BLaER1 (cell line): ENCODE results near the gene PCK1.

Experiments used
- H3K27ac ChIP-seq: shearing (Covaris generic); formaldehyde crosslinking; 2 replicates; pipeline ENCODE4 v1.8.1; 2022
- H3K27me3 ChIP-seq: shearing (Covaris generic); formaldehyde crosslinking; 2 replicates; pipeline ENCODE4 v1.8.1; 2022
- H3K36me3 ChIP-seq: shearing (Covaris generic); formaldehyde crosslinking; 2 replicates; pipeline ENCODE4 v1.8.1; 2022
- H3K4me1 ChIP-seq: shearing (Covaris generic); formaldehyde crosslinking; 2 replicates; pipeline ENCODE4 v1.8.1; 2022
- H3K4me2 ChIP-seq: shearing (Covaris generic); formaldehyde crosslinking; 2 replicates; pipeline ENCODE4 v1.8.1; 2022
- H3K4me3 ChIP-seq: shearing (Covaris generic); formaldehyde crosslinking; 2 replicates; pipeline ENCODE4 v1.8.1; 2022
- H3K9ac ChIP-seq: shearing (Covaris generic); formaldehyde crosslinking; 2 replicates; pipeline ENCODE4 v1.8.1; 2022
- H3K9me3 ChIP-seq: shearing (Covaris generic); formaldehyde crosslinking; 2 replicates; pipeline ENCODE4 v1.8.1; 2022
- H4K20me1 ChIP-seq: shearing (Covaris generic); formaldehyde crosslinking; 2 replicates; pipeline ENCODE4 v1.8.1; 2022
- Cebpa-rat ChIP-seq: shearing (Covaris generic); IDR thresholded peaks from 2 replicates; pipeline ENCODE4 v1.8.1; 2022

The PCK1 gene

GRCh38 chr20:57567471-57568079, 6.7 kb downstream of the PCK1 start:
- H3K4me2 ChIP-seq: no peak overlapping the region
- H3K27me3 ChIP-seq: no peaks in the 10 kb centered on the region
- H3K9me3 ChIP-seq: no peaks in the 10 kb centered on the region
- H3K9ac ChIP-seq: no peak overlapping the region
- no peaks in the 10 kb centered on the region for H3K36me3 ChIP-seq
- H3K4me3 ChIP-seq: no peak overlapping the region
- no peaks in the 10 kb centered on the region for H3K4me1 ChIP-seq
- no peak overlapping the region for H3K27ac ChIP-seq
- no peak for TF ChIP-seq Cebpa-rat
- no peaks in the 10 kb centered on the region for H4K20me1 ChIP-seq

DNA sequence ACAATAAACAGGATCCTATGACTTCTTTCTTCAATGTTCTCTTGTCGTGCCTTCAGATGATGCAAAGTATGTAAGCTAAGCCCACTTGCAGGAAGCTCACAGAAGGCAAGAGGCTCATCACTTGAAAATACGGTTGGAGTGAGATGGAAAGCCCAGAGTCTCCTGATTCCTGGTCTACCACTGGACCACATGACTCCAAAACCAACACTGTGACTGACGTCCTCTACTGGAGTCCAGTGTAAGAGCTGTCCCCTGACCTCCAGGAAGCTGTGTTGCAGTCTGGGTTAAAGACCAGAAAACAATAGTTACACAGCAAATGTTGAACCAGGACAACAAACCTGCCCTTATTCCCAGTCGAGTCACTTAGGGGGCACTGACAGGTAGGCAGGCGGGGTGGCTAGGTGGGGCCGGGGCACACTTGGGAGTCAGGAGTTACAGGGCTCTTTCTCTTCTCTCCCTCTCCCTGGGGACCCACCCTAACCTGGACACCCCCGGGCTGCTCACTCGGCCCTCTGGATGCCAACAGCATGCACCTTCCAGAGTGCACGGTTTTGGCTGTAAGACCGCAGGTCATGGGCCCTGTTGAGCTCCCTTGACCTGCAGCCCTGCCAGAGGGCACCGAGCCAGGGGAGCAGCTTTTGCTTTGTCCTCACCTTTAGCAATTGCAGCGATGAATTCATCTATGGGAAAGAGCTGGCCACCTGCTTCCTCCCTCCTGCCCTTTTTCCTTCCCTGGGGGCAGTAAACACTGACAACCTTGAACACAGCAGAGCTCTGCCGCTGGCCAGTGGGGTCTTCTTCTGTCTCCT, 7.4 kb downstream of the PCK1 start:
- Histone ChIP-seq H3K27ac (no peak overlapping the region), H3K9me3 (no peaks in the 10 kb centered on the region), H3K27me3 (no peaks in the 10 kb centered on the region), H3K4me2 (no peak overlapping the region), H3K36me3 (no peaks in the 10 kb centered on the region), H3K4me3 (no peak overlapping the region), H4K20me1 (no peaks in the 10 kb centered on the region), H3K4me1 (peaks cover 4% of the 10 kb centered on the region), H3K9ac (no peak overlapping the region)
- no peak for TF ChIP-seq Cebpa-rat

- no peak overlapping the region for H3K9ac ChIP-seq
- H4K20me1 ChIP-seq: no peaks in the 10 kb centered on the region
- H3K27me3 ChIP-seq: no peaks in the 10 kb centered on the region
- H3K4me1 ChIP-seq: peaks cover 11% of the 10 kb centered on the region
- no peak overlapping the region for H3K4me3 ChIP-seq
- no peaks in the 10 kb centered on the region for H3K36me3 ChIP-seq
- H3K9me3 ChIP-seq: no peaks in the 10 kb centered on the region
- H3K27ac ChIP-seq: no peak overlapping the region
- H3K4me2 ChIP-seq: no peak overlapping the region
- TF ChIP-seq Cebpa-rat: no peak
Observed at GRCh38 chr20:57568960-57569359, 8.1 kb downstream of the PCK1 start.

DNA sequence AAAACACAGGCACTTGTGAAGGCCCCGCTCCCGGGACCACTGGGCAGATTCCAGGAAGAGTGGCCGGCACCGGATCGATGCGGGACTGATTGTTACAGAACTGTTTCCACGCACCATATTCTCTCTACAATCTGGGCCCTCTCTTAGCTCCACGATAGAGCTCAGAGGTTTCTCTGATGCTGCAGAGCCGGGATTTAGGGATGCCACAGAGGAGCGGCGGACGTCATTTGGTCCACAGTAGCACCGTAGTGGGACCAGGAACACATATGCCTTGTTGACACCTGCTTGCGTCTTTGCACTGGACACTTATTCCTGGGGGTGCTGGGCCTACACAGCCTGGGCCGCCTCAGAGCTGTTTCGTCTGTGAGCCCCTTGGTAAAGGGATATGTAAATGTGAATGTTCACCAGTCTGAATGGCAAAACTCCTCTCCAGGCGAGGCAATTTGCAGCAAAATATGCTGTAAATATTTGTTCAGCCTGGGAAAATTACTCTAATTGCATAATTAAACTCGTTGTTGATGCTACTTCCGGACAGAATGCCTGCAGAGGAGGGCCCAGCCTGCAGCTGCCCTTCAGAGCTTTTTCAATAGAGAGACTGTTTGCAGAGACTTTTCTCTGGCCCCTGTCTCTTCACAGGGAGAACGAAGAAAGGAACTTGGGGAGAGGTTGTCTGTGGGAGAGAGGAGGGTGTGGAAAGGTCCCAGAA, 9.4 kb downstream of the PCK1 start:
- H3K4me2 ChIP-seq: no peak overlapping the region
- H3K4me3 ChIP-seq: no peak overlapping the region
- H3K36me3 ChIP-seq: no peaks in the 10 kb centered on the region
- no peak overlapping the region for H3K27ac ChIP-seq
- H3K9me3 ChIP-seq: no peaks in the 10 kb centered on the region
- no peaks in the 10 kb centered on the region for H3K27me3 ChIP-seq
- no peaks in the 10 kb centered on the region for H4K20me1 ChIP-seq
- H3K4me1 ChIP-seq: peaks cover 15% of the 10 kb centered on the region
- H3K9ac ChIP-seq: no peak overlapping the region
- no peak for TF ChIP-seq Cebpa-rat

DNA sequence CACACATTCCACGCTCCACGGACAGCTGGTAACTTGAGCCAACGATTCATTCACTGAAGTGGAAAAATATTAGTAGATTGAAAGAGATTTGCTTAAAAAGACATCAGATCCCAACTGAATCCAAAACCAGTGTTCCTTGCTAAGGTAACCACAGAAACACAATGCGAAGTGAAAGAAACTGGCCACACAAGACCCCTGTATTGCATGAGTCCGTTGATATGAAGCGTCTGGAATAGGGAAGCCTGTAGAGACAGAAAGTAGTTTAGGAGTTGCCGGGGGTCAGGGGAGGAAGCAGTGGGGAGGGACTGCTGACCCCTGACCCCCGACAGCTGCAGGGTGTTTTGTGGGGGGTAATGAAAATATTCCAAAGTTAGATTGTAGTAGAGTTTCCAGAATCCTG, 10.0 kb downstream of the PCK1 start:
- Histone ChIP-seq H3K27ac (no peak overlapping the region), H3K4me3 (no peak overlapping the region)

DNA sequence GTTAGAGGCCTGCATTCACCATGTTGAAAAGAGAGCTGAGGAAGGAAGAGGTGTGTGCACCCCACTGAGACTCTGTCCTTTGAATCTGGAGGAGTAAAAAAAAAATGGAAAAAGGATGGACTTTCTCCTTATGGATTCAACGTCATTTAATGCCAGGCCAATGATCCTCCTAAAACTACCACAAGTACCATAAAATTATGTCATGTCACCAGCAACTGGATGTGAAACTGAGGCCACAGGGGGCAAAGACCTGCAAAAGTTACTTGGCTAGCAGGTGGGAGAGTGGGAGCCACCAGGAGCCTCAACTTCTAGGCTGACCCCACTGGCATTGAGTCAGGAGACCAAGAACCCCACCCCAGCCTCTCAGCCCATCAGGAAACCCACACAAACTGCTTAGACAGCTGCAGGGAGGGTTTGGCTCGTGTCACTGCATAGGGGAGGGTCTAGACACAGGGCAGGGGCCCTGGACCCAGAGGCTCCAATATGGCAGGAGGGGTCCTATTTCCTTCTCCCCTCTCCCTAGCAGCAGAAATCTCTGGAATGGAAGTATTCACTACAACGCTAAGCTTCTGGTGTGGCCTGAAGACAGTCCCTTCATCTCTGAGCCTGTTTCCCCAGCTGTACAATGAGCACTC, 11.0 kb downstream of the PCK1 start:
- no peaks in the 10 kb centered on the region for H3K27me3 ChIP-seq
- no peaks in the 10 kb centered on the region for H3K36me3 ChIP-seq
- no peak overlapping the region for H3K4me3 ChIP-seq
- no peak for TF ChIP-seq Cebpa-rat
- H3K4me1 ChIP-seq: peaks cover 15% of the 10 kb centered on the region
- H4K20me1 ChIP-seq: no peaks in the 10 kb centered on the region
- no peaks in the 10 kb centered on the region for H3K9me3 ChIP-seq
- H3K4me2 ChIP-seq: no peak overlapping the region
- no peak overlapping the region for H3K9ac ChIP-seq
- no peak overlapping the region for H3K27ac ChIP-seq

More for the DNA sequence above, 10.0 kb downstream of the PCK1 start:
- Histone ChIP-seq H4K20me1 (no peaks in the 10 kb centered on the region), H3K4me2 (no peak overlapping the region), H3K9me3 (no peaks in the 10 kb centered on the region), H3K36me3 (no peaks in the 10 kb centered on the region), H3K27me3 (no peaks in the 10 kb centered on the region), H3K9ac (no peak overlapping the region), H3K4me1 (peaks cover 15% of the 10 kb centered on the region)
- TF ChIP-seq Cebpa-rat: no peak

- H3K9me3 ChIP-seq: no peaks in the 10 kb centered on the region
- H3K27me3 ChIP-seq: peaks cover 2% of the 10 kb centered on the region; the same call in 1 of the 2 replicates
- H3K27ac ChIP-seq: no peak overlapping the region
- H3K36me3 ChIP-seq: no peaks in the 10 kb centered on the region
- H3K4me1 ChIP-seq: peaks cover 15% of the 10 kb centered on the region
- no peak overlapping the region for H3K9ac ChIP-seq
- TF ChIP-seq Cebpa-rat: no peak
- peak overlapping the region; percentile 16 for H3K4me2 ChIP-seq
- H4K20me1 ChIP-seq: no peaks in the 10 kb centered on the region
- no peak overlapping the region for H3K4me3 ChIP-seq
Observed at GRCh38 chr20:57573242-57573641, 12.3 kb downstream of the PCK1 start.

GRCh38 chr20:57573894-57574293, 13.0 kb downstream of the PCK1 start:
- Histone ChIP-seq H3K4me2 (peak overlapping the region; percentile 16), H3K4me3 (no peak overlapping the region), H4K20me1 (no peaks in the 10 kb centered on the region), H3K4me1 (peaks cover 15% of the 10 kb centered on the region), H3K9me3 (no peaks in the 10 kb centered on the region), H3K9ac (no peak overlapping the region), H3K36me3 (no peaks in the 10 kb centered on the region), H3K27ac (no peak overlapping the region), H3K27me3 (peaks cover 7% of the 10 kb centered on the region; the same call in 1 of the 2 replicates)
- no peak for TF ChIP-seq Cebpa-rat

- no peak for TF ChIP-seq Cebpa-rat
- H3K4me2 ChIP-seq: no peak overlapping the region
- H3K4me1 ChIP-seq: peaks cover 15% of the 10 kb centered on the region
- H3K36me3 ChIP-seq: no peaks in the 10 kb centered on the region
- H3K27ac ChIP-seq: no peak overlapping the region
- H3K27me3 ChIP-seq: peaks cover 17% of the 10 kb centered on the region
- H4K20me1 ChIP-seq: no peaks in the 10 kb centered on the region
- no peak overlapping the region for H3K9ac ChIP-seq
- H3K4me3 ChIP-seq: no peak overlapping the region
- H3K9me3 ChIP-seq: no peaks in the 10 kb centered on the region
Observed at GRCh38 chr20:57574954-57575353, 14.0 kb downstream of the PCK1 start.
